ENCODE data around the gene SORCS1. TPM values are rescaled to one million over a fixed set of nuclear protein-coding genes. Genes with fewer than 3 reads are reported as not detected.
A peak's percentile ranks its signal among the peaks of the same experiment; 100 is the strongest.

Gene SORCS1
- total RNA-seq, 1 experiment from 2014 or later = not detected

- DNase-seq (ENCODE audit: low read depth) = no peak
Observed at GRCh38 chr10:106661133-106661766, 503.3 kb downstream of the SORCS1 start.

- no peak for DNase-seq (ENCODE audit: low read depth)
Observed at GRCh38 chr10:106660550-106660949, 504.0 kb downstream of the SORCS1 start.

DNA sequence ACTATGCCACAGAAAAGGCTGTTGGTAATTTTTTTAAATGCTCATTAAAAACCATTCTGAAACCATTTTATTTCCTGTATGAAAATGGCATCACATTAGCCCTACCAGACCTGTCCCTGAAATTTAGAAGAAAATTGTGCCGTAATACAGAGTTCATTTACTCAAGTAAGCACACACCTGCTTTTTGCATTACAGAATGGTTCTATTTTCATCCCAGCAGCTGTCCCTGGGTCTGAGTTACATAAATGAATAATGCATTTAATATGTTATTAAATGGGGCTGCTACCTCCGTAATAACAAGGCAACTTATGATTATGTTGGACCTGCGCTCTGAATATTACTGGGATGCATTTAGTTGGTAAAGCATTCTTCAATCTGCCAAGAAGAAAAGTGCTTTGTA lies 508.9 kb downstream of the SORCS1 start:
- DNase-seq (ENCODE audit: low read depth) = no peak

DNA sequence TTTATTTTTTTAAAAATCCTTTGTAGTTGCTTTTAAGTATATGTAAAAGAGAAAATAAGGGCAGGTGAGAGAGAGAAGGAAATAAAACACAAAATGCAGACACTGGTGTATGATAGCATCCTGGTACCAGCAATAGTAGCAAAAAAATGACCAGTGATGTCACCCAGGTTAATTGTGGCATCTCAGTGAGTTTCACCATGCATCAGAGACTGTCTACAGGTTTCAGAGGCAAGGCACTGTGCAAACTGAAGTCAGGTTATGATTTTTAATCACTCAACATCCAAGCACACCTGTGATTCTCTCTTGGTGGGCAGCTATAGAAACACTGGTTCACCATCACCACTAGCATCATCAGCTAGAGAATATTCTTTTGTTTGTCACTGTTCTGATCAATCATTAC lies 509.3 kb downstream of the SORCS1 start:
- no peak for DNase-seq (ENCODE audit: low read depth)

- DNase-seq (ENCODE audit: low read depth) = peak; percentile 38
Observed at GRCh38 chr10:106652279-106652678, 512.2 kb downstream of the SORCS1 start.

- DNase-seq (ENCODE audit: low read depth) = no peak
Observed at GRCh38 chr10:106648534-106649481, 515.7 kb downstream of the SORCS1 start.

GRCh38 chr10:106643473-106643872 lies 521.0 kb downstream of the SORCS1 start:
- no peak for DNase-seq (ENCODE audit: low read depth)

- DNase-seq (ENCODE audit: low read depth) = no peak
Observed at GRCh38 chr10:106637873-106638272, 526.6 kb downstream of the SORCS1 start.

DNA sequence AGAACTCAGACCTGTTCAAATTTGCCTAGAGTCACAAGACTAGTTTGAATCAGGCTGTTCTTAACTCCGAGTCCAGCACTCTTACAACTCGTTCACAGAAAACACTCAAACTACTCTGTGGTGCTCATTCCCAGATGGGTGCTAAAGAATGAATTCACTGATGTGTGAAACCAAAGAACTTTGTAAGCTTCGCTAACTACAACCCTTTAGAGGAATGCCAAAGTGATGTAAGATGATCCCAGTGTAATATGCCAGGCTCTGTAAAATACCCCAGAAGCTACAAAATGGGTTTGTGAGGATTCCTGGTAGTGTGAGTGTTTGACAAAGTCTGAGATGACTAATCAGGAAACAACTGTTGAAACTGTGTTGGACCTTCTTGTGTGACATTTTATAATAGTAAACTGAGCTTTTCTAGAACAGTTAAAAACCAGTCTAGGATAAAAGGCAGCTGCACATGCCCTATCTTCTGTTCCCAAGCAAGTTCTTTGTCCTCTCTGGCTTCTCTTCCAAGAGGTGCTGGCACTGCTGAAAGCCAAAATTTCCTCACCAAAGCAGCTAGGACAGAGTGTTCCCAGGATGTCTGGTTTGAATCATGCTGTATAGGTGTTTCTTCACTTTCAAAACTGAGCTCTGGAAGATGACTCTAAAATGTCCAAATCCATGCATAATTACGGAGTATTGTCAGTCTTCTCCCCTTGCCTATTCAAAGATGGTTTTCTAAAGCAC lies 527.6 kb downstream of the SORCS1 start:
- DNase-seq (ENCODE audit: low read depth) = no peak

DNA sequence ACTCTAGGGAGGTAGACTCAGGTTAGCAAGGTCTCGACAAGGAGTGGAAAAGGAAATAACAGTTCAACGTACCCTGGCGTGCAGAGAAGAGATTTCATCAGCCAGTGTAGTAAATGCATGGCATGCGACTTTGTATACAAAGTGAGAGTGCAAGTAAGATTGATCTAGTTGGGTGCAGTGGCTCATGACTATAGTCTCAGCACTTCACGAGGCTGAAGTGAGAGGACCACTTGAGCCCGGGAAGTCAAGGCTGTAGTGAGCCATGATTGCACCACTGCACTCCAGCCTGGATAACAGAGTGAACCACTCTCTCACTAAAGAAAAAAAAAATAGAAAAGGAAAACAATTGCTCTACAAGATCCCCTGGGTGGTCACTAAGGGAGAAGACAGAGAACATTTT lies 528.6 kb downstream of the SORCS1 start:
- DNase-seq (ENCODE audit: low read depth) = no peak

GRCh38 chr10:106631016-106631702 lies 533.3 kb downstream of the SORCS1 start:
- DNase-seq (ENCODE audit: low read depth) = no peak

DNA sequence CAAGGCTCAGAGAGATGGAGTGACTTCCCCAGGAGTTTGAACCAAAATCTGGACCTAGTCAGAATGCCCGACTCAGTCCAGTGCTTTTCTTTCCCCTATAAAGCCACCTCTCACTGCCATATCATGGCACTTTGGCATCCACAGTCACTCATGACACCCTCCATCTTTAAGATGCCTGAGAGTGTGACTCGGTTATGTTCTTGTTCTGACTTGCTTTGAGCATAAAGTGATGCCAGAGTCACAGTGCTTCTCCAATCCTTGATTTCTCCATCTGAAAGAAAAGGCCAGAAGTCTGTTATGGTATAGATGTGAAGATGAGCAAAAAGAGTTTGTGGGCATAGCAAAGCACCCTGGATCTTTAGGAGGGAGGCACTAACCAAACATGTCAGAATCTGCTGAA lies 538.1 kb downstream of the SORCS1 start:
- no peak for DNase-seq (ENCODE audit: low read depth)

DNA sequence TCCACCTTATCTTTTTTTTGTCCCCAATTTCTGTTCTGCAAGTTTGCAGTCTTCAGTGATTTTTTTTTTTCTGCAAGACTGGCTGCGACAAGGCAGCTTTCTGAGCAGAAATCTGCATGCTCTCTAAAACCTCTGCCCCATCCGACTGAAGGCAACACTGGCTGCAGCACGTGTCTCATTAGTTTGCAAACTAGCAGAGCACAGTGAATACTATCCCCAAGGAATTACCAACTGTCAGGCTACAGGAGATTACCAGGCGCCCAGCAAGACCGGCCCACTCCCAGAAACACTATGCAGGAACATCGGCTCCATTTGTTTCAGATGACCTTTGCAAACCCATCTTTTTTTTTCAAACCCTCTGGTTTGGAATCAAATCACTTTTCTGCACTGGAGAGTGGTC lies 538.8 kb downstream of the SORCS1 start:
- no peak for DNase-seq (ENCODE audit: low read depth)

GRCh38 chr10:106619346-106619745 lies 545.2 kb downstream of the SORCS1 start:
- DNase-seq (ENCODE audit: low read depth) = no peak

- DNase-seq (ENCODE audit: low read depth) = no peak
Observed at GRCh38 chr10:106618646-106619045, 545.9 kb downstream of the SORCS1 start.

DNA sequence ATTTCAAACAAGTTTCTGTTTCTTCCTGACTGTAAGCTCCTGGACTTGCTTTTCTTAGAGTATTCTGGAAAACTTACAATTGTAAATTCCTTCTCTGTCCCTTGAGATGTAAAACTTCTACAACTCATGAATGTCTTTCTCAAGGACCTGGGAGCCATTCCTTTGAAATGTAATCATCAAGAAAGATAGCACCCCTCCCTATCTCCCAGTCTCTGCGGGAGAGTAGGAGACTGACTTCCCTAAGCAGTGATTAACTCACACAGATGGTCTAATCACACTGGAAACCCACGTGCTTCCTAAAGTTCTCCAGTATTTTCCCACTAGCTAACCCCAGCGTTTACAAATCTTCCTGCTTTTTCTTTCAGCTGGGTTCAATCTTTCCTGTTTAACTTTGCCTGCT lies 549.4 kb downstream of the SORCS1 start:
- peak; percentile 50 for DNase-seq (ENCODE audit: low read depth)

DNA sequence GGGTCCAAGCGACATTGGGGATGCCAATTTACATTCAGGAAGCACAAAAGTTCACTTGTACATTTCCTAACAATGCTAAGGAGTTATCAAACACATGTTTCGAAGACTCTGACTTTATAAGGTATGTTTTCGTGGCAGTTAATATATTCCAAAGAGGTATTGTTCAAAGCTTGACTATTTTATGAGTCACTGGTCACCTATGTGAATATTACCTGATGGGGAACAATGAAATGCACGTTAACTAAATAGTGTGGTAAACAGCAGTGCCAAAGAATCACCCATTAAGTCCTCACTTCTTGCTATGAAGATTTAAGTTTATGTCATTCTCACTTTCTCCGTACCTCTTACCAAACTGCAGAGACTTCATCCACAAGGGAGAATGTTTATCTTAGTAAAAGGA lies 550.2 kb downstream of the SORCS1 start:
- no peak for DNase-seq (ENCODE audit: low read depth)

DNA sequence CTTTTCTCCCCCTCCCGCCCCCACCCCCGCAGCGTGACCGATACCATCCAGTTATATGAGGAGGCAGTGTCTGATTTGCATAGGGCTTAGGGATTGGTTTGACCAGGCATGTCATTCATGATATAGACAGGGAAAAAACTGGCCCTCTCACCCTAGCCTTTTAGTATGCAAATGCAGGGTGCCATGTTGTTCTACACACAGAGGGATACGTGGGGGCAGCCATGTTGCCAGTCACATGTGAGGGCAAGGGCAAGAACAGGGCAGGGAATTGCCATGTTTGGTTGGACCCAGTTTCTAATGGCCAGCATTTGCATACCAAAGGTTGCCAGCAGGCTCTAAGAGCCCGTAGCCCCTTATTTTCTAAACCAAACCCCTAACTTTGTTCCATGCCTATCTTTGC lies 552.1 kb downstream of the SORCS1 start:
- no peak for DNase-seq (ENCODE audit: low read depth)

DNA sequence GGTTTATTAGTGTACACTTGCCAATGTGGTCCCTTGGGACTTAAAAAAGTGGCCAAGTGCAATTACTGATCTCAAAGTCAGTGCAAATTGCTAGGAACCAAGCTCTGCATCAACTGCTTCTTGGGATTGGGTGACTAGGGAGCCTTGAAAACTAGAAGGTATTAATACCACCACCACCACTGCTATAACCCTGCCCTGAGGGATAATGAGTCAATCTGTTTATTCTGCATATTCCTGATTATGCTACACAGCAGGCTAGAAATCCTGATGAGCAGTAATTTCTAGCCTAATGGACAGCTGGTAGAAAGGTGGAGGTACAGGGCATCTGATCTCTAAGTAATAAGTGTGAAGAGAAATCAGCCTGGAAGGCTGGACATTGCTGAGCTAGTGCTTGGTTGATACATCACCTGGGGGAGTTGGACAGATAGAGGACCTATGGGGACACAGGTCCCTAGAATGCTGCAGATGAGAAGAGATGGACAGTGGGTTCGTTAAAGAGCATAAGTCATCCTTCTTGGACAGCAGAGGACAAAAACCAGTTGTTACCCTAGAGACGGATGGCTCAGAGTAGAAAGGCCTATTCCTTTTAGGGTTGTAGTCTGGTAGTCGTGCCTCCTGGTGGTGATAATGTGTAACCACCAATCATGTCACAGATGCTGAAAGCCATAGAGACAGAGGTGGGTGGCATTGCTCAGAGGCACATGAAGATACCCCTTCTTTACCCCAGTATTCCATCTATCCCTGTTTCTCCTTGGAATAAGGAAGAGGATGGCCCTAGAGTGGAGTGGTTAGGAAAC lies 554.8 kb downstream of the SORCS1 start:
- DNase-seq (ENCODE audit: low read depth) = peak; percentile 69

GRCh38 chr10:106608066-106608465 lies 556.4 kb downstream of the SORCS1 start:
- DNase-seq (ENCODE audit: low read depth) = no peak

- DNase-seq (ENCODE audit: low read depth) = no peak
Observed at GRCh38 chr10:106595281-106595680, 569.2 kb downstream of the SORCS1 start.
